GM19395 (cell line): ENCODE measurements around the gene EXD3.
"Not testable (repeated sequence)": the region's sequence is repeated elsewhere in the genome, so short reads cannot be mapped to it uniquely, and the experiment has no call there.

Source experiments
- ATAC-seq: cut with Tn5 transposase; IDR thresholded peaks from one replicate; pipeline ENCODE4 v1.9.1; 2021; ENCODE audit warnings: mild to moderate bottlenecking, moderate library complexity; ENCODE audit not compliant: unreplicated experiment

Gene EXD3

GRCh38 chr9:137350696-137351584 is 72.0 kb downstream of the EXD3 start:
- no peak for ATAC-seq

GRCh38 chr9:137349471-137350033 is 73.4 kb downstream of the EXD3 start:
- no peak for ATAC-seq

GRCh38 chr9:137348769-137349470 is 74.0 kb downstream of the EXD3 start:
- no peak for ATAC-seq

- no peak for ATAC-seq
Observed at GRCh38 chr9:137347928-137348327, 75.0 kb downstream of the EXD3 start.

- no peak for ATAC-seq
Observed at GRCh38 chr9:137342482-137342881, 80.5 kb downstream of the EXD3 start.

GRCh38 chr9:137341227-137341626 is 81.7 kb downstream of the EXD3 start:
- no peak for ATAC-seq

DNA sequence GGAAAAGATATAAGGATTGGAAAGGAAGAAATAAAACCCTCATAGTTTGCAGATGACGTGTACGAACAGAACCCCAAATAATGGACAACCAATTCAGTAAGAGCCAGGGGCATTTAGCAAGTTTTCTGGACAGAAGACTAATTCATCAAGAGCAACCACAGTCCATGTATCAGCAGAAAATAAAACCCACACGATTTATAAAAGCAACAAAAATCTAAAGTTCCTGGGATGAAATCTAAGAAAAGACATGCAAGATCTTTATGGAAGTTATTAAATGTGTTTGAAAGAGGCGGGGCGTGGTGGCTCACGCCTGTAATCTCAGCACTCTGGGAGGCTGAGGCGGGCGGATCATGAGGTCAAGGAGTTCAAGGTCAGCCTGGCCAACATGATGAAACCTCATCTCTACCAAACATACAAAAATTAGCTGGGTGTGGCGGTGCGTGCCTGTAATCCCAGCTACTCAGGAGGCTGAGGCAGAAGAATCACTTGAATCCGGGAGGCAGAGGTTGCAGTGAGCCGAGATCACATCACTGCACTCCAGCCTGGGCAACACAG is 83.0 kb downstream of the EXD3 start:
- ATAC-seq: not testable (repeated sequence)

DNA sequence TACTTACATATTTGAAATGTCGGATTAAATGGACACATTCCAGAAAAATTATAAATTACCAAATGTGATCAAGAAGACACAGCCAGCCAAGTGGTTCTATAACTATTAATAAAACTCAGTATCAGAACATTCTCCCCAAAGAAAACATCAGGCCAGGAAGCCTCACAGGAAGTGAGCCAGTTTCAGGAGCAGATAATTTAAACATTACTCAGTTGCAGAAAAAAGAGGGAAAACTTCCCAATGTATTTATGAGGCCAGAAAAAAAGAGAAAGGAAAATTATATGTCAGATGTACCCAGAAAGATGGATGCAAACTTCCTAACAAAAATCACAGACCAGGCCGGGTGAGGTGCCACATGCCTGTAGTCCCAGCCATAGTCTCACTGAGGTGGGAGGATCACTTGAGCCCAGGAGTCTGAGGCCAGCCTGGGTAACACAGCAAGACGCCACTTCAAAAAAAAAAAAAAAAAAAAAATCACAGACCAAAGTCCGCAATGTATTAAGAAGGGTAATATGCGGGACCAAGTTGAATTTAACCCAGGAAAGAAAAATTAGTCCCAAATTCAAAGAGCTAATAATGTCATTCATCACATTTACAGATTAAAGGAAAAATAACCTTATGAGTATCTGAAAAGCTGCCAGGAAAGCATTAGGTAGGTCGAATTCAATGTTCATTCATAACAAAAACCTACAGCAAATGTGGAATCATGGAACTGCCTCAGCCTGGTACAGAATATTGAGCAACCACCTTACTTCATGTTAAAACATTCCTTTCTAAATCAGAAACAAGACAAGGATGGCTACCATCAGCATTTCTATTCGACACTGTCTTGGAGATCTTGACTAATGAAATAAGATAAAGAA is 83.7 kb downstream of the EXD3 start:
- no peak for ATAC-seq

DNA sequence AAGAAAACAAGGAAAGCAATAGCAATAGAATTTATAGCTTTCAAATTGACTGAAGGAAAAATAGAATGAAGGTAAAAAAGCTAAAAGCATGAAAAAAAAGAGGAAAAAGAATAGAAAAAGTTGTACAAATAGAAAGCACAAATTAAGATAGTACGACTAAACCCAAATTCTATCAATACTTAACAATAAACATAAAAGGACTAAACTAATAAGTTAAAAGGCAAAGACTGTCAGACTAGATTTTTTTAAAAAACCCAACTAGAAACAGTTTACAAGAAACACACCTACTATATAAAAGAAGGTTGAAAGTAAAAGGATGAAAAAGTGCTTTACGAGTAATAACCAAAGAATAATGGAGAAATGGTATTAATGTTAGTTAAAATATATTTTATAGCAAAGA is 86.2 kb downstream of the EXD3 start:
- no peak for ATAC-seq

DNA sequence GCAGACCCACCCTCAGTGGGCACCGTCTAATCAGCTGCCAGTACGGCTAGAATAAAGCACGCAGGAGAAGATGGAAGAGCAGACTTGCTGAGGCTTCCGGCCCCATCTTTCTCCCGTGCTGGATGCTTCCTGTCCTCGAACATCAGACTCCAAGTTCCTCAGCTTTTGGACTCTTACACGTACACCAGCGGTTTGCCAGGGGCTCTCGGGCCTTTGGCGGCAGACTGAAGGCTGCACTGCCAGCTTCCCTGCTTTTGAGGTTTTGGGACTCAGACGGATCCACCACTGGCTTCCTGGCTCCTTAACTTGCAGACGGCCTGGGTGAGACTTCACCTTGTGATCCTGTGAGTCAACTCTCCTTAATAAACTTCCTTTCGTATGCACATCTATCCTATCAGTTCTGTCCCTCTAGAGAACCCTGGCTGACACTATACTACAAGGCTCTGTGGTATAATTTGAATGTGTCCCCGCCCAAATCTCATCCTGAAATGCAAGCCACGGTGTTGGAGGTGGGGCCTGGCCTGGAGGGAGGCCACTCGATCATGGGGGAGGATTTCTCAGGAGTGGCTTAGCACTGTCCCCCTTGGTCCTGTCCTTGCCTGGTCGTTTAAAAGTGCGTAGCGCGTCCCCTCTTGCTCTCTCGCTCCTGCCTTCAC is 89.8 kb downstream of the EXD3 start:
- no peak for ATAC-seq

DNA sequence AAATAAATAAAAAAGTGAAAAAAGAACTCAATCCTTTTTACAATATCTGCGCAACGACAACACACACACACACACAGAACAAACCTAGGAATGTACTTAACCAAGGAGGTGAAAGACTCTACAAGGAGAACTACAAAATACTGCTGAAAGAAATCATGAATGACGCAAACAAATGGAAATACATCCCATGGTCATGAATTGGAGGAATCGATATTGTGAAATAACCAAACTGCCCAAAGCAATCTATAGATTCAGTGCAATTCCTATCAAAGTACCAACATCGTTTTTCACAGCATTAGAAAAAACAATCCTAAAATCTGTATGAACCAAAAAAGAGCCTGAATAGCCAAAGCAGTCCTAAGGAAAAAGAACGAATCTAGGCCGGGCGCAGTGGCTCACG is 91.0 kb downstream of the EXD3 start:
- ATAC-seq: no peak

DNA sequence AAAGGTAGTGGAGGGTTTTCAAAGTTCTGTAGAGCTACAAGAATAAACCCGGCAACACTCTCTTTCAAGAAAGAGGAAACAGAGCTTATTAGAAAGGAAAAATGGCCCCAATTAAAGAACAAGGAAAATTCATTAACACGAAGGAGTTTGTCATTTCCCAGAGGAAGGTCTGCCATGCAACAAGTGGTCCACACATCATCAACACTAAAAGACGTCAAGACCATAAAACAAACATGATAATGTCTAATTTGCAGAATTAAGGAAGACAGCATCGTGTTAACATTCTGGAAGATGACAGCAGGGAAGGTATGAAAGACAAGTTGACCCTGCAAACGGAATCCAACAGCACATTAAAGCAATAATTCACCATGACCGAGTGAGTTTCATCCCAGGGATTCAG is 92.3 kb downstream of the EXD3 start:
- ATAC-seq: no peak

GRCh38 chr9:137329590-137329989 is 93.4 kb downstream of the EXD3 start:
- ATAC-seq: not testable (repeated sequence)

GRCh38 chr9:137327641-137328550 is 95.1 kb downstream of the EXD3 start:
- not testable (repeated sequence) for ATAC-seq

- ATAC-seq: no peak
Observed at GRCh38 chr9:137326445-137327065, 96.4 kb downstream of the EXD3 start.

GRCh38 chr9:137325799-137326198 is 97.2 kb downstream of the EXD3 start:
- ATAC-seq: no peak

GRCh38 chr9:137325124-137325523 is 97.8 kb downstream of the EXD3 start:
- ATAC-seq: no peak

DNA sequence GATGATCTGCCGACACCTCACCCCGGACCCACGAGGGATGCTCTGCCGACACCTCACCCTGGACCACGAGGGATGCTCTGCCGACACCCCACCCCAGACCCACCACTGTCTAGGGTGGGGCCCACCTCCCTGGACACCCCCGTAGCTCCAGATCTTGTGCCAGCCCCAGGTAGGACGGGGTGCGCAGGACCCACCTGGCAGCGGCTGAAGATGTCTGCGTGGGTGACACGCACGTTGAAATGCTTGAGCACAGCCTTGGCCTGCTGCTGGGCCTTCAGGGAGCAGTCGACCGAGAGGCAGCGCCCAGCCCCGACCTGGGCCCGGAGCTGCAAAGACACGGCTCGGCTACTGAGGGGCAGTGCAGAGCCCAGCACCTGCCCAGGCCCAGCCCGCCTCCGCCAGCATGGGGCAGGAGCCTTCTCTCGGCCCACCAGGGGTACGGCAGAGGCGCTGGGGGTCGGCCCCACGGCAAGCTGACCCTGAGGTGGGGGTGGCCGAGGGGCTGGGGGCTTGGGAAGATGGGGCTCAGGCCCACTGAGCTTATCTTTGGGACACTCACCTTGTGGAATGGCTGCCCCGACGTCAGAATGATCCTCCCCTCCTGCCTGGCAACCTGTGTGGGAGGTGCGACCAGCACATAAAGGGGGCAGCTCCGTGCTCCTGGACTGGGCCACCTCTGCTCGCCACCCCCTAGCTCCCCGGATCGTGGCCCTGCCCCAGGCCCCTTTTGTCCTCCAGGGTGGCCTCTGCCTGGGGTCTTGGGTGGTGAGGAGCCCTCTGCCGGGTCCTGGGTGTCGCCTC is 99.2 kb downstream of the EXD3 start:
- ATAC-seq: no peak
